Measurements from ENCODE around the gene XPO4. TPM values are rescaled to one million over a fixed set of nuclear protein-coding genes. Genes with fewer than 3 reads are reported as not detected.

XPO4 gene
- total and polyA plus RNA-seq, 2 of the 8 experiments (the other 6 are each of a cell fraction or from before 2014, with no cell fraction given): 11.9 to 33.3 TPM

DNA sequence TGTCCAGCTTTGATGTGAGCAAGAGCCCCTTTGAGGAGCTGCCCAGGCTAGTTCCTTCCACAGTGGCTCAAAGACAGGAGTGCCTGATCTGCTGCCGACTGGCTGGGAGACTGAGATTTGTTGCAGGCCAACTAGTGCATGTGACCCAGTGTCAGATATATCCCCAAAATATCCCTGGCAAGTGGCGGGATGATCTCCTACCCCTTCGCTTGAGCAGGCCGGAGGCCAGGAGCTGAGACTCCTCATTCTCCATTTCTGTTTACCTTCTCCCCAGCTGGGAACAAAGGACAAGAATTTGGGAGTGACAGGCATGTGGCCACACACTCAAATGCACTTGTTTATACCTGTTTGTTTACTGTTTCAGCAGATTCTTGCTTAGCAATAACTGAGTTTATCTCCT, 37.1 kb upstream of the XPO4 start:
- Histone ChIP-seq H3K4me3 (ENCODE audit: extremely low read depth in 1 of 4, insufficient read depth in 2 of 4, low read depth in 3 of 4, low read length in 4 of 4) (no peak overlapping the region), H2BK15ac (ENCODE audit: low read length) (no peak overlapping the region), H4K8ac (ENCODE audit: extremely low read depth, insufficient read depth, low read length) (no peak overlapping the region), H4K5ac (ENCODE audit: insufficient read length, low read depth, low read length) (no peak overlapping the region), H3K23ac (ENCODE audit: insufficient read length) (no peak overlapping the region), H2AFZ (ENCODE audit: low read length) (peak overlapping the region; percentile 88), H3K56ac (replicated peaks; ENCODE audit: insufficient read length, low read depth, low read length) (no peak overlapping the region), H2BK120ac (replicated peaks; ENCODE audit: low read depth, low read length) (no peak overlapping the region), H2BK20ac (ENCODE audit: low read length) (peak overlapping the region; percentile 43; the same call in 1 of the 2 replicates), H3K18ac (ENCODE audit: extremely low read depth, low read length) (peak overlapping the region; percentile 4; the same call in 1 of the 2 replicates), H4K91ac (replicated peaks; ENCODE audit: insufficient read length, low read length) (no peak overlapping the region), H3K27ac (ENCODE audit: low read depth, low read length) (no peak overlapping the region), H3K4ac (replicated peaks; ENCODE audit: insufficient read length, low read depth, low read length) (no peak overlapping the region), H4K20me1 (replicated peaks in 1 of 2; ENCODE audit: control insufficient read depth in 1 of 2, insufficient read depth in 2 of 2, low read length in 2 of 2) (no peaks in the 10 kb centered on the region), H3K23me2 (ENCODE audit: low read depth, low read length) (no peaks in the 10 kb centered on the region), H3K4me1 (replicated peaks in 1 of 4; ENCODE audit: control insufficient read depth in 3 of 4, insufficient read depth in 4 of 4, low read length in 3 of 4) (peaks cover 0 to 3% (median under 1%) of the 10 kb centered on the region in 4 experiments; a peak in 1 of 7 replicates), H3K79me1 (ENCODE audit: low read depth, low read length) (no peaks in the 10 kb centered on the region), H3K14ac (ENCODE audit: insufficient read length) (no peak overlapping the region), H2BK5ac (ENCODE audit: low read depth, low read length) (peak overlapping the region; percentile 75; the same call in 1 of the 2 replicates), H3K79me2 (ENCODE audit: control insufficient read depth in 1 of 2, insufficient read depth in 2 of 2, low read length in 2 of 2) (no peaks in the 10 kb centered on the region), H3K9ac (replicated peaks in 1 of 4; ENCODE audit: extremely low read depth in 1 of 4, low read depth in 3 of 4, low read length in 3 of 4) (no peak overlapping the region), H3K36me3 (ENCODE audit: control insufficient read depth in 2 of 4, insufficient read depth in 4 of 4, low read length in 3 of 4) (no peaks in the 10 kb centered on the region), H3K4me2 (ENCODE audit: insufficient read depth in 1 of 2, low read depth in 2 of 2, low read length in 2 of 2) (no peak overlapping the region), H3K9me3 (ENCODE audit: insufficient read depth in 2 of 2, low read depth in 1 of 2, low read length in 1 of 2) (no peaks in the 10 kb centered on the region), H3K27me3 (replicated peaks in 1 of 4; ENCODE audit: control insufficient read depth in 3 of 4, extremely low read depth in 1 of 4, insufficient read depth in 3 of 4, low read length in 3 of 4) (no peaks in the 10 kb centered on the region), H2AK5ac (ENCODE audit: low read depth, low read length) (no peak overlapping the region), H2BK12ac (ENCODE audit: low read depth, low read length) (peak overlapping the region; percentile 43; the same call in 1 of the 2 replicates)
- 92% methylated on average over 4 of the region's 4 CpGs; no CpG with 5 or more reads in 1 of the 2 experiments for WGBS, 2 experiments (ENCODE audit: extremely low coverage in 1 of 2, insufficient coverage in 1 of 2, insufficient read length in 1 of 2, insufficient replicate concordance in 2 of 2, low coverage in 1 of 2, low lambda C conversion rate in 2 of 2, missing lambda C conversion rate in 1 of 2)
- POLR2A ChIA-PET (ENCODE audit: partially characterized antibody): no interaction called here
- FAIRE-seq (no peak), DNase-seq (ENCODE audit: low read depth in 1 of 2, low spot score in 2 of 2) (no peak)
- CTCF ChIA-PET (ENCODE audit: partially characterized antibody): interaction anchor here (1.0 kb wide), 1 partner anchor 13 kb away, joined by 3 read pairs; no protein-coding TSS in a partner anchor
- TF ChIP-seq NRF1 (IDR thresholded peaks at IDR 0.05; ENCODE audit: low read depth, low read length) (no peak), KDM4A (IDR thresholded peaks at IDR 0.05; ENCODE audit: low read depth, low read length, severe bottlenecking) (no peak), EZH2 (IDR thresholded peaks at IDR 0.05; ENCODE audit: low read depth, low read length, severe bottlenecking) (no peak), HDAC2 (IDR thresholded peaks at IDR 0.05; ENCODE audit: borderline replicate concordance in 1 of 2, low read depth in 2 of 2, low read length in 2 of 2) (no peak), JUN (IDR thresholded peaks at IDR 0.05; ENCODE audit: low read depth, low read length) (no peak), SP1 (IDR thresholded peaks at IDR 0.05; ENCODE audit: low read depth, low read length) (no peak), CHD1 (IDR thresholded peaks at IDR 0.05; ENCODE audit: low read depth, low read length) (no peak), SUZ12 (IDR thresholded peaks at IDR 0.05; ENCODE audit: low read length) (no peak)
- TF ChIP-seq, protein P1, sequence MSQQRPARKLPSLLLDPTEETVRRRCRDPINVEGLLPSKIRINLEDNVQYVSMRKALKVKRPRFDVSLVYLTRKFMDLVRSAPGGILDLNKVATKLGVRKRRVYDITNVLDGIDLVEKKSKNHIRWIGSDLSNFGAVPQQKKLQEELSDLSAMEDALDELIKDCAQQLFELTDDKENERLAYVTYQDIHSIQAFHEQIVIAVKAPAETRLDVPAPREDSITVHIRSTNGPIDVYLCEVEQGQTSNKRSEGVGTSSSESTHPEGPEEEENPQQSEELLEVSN (IDR thresholded peaks at IDR 0.05): no peak
- TF ChIP-seq, protein P2, sequence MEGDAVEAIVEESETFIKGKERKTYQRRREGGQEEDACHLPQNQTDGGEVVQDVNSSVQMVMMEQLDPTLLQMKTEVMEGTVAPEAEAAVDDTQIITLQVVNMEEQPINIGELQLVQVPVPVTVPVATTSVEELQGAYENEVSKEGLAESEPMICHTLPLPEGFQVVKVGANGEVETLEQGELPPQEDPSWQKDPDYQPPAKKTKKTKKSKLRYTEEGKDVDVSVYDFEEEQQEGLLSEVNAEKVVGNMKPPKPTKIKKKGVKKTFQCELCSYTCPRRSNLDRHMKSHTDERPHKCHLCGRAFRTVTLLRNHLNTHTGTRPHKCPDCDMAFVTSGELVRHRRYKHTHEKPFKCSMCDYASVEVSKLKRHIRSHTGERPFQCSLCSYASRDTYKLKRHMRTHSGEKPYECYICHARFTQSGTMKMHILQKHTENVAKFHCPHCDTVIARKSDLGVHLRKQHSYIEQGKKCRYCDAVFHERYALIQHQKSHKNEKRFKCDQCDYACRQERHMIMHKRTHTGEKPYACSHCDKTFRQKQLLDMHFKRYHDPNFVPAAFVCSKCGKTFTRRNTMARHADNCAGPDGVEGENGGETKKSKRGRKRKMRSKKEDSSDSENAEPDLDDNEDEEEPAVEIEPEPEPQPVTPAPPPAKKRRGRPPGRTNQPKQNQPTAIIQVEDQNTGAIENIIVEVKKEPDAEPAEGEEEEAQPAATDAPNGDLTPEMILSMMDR (IDR thresholded peaks at IDR 0.05; ENCODE audit: control extremely low read depth in 1 of 3, insufficient read depth in 1 of 3, low read depth in 1 of 3, low read length in 3 of 3): no peak
